ENCODE measurements around the gene SNX22.

The SNX22 gene

GRCh38 chr15:64157599-64158125 is 6.1 kb downstream of the SNX22 start:
- DNase-seq, result no peak

DNA sequence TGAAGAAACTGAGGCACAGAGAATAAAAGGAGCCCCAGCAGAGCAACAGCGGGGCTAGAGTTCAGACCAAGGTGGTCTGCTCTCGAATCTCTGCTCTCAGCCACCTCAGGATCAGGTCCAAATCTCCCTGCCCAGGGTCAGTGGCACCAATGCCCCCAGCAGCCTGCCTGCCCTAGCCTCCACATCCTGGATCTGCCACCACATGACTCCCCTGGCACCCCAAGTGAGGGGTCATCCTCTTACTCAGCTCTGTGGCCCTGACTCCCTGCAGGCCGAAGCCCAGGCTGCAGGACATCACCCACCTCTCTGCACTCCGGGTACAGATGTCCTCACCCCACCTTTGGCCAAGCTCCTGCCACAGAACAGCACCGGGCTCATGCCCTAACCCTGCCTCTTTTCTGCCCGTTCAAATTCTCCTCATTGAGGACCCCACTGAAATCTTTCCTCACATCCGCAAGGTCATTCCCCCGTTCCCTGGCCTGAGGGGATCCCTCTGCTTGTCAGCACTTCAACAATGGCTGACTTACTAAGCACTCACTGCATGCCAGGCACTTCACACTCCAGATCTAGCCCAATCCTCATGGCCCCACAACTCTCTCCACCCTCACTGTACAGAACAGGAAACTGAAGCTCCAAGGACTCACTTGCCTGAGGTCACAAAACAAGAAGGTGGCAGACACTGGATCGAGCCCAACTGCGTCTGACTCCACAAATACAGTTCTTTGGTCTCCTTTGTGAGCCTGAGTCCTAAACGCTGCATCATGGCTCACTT is 7.0 kb downstream of the SNX22 start:
- no peak for DNase-seq

- no peak for DNase-seq
These were observed 10.4 kb downstream of the SNX22 start for GRCh38 chr15:64161688-64162477.

DNA sequence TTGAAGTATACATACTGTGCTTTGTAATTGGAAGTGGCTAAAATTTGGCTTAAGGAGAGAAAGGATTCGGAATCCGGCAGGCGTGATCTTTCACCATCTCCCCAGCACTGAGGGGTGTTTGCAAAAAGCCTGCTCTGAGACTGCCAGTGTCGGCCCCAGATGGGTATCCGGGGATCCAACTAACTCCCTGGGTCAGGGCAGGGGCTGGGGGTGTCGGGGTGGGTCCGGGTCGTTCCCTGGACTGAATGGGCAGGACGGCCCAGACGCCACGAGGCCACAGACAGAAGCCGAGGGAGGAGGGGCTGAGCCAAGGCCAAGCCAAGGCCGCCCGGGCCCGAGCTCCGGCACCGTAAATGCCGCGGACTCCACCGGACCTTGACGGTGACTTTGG is 10.9 kb downstream of the SNX22 start:
- DNase-seq, result peak in 1 of 2 experiments; percentile 50

DNA sequence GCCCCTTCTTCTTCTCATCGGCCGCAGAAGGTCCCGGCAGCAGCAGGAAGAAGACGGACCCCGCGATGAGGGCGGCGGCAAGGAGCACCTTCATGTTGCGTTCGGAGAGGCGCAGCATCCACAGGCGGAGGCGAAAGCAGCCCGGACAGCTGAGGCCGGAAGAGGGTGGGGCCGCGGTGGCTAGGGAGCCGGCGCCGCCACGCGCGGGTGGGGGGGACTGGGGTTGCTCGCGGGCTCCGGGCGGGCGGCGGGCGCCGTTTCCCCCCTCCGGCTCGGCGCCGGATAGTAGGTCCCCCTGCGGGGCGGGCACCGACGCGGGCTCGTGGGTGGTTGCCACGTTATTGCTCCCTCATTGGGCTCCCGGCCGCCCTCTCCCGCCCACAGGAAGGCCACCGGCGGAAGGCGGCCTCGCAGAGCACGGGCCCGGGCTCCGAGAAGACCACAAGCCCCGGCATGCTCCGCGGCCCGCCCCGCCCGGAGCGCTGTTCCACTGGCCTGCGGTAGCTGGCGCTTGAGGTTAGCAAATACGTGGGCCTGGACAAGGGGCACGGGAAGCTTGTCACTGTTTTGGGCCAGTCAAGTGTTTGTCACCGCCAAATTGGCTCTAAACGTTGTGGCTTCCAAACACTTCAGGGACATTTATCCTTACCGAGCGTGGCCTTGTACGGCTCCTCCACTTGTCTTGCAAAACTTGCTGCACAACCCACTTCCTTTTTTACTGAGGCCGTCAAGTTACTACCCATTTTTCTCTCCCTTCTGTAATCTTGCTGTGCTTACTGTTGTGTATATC is 11.5 kb downstream of the SNX22 start, which contains the start of gene PPIB:
Gene PPIB (minus strand): TSS at position 154 of the 790 bp plus-strand sequence. CDS start 36 bp downstream, at position 118.
- peak; percentile 97 to 98 for DNase-seq

- no peak for DNase-seq
These were observed 12.3 kb downstream of the SNX22 start for GRCh38 chr15:64163659-64164362.

DNA sequence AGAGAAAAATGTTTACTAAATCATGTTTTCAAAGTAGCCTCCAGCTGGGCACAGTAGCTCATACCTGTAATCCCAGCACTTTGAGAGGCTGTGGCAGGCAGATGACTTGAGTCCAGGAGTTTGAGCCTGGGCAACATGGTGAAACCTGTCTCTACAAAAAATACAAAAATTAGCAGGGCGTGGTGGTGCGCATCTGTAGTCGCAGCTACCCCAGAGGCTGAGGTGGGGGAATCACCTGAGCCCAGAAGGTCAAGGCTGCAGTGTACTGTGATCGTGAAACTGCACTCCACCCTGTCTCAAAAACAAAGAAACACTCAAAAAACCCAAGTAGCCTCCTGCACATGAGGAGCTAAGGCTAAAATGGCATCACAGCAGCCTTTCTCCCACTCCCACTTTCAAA is 12.9 kb downstream of the SNX22 start:
- no peak for DNase-seq

DNA sequence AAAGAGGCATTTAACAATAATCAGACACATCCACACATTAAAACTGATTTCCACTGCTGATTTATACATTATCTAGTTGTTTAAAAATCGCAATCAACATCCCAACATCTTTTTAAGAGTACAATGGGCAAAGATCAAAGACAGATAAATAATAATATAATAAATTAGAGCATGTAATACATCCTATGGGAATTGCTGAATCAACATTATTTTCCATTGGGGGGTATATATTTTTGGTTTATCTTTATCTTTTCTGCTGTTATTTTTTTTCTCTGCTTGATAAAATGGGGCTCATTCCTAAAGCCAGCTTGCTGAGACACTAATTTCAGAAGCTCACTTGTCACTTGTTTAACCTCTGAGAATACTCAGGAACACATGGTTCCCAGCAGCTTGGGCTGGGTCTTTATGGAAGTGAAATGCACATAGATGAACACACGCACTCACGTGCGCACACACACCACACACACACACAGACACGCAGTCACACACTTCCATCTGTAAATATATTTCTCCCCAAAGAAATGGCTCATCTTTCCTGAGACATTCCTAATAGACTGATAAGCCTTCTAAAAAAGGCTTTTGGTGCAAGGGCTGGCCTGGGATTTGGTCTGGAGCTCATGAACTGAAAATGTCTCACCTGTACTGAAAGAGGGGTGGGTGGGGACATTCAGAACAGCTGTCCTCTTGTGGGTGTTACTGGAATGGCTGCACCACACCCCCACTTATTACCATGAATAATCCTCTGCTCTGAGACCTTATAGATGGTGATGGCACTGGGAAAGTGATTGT is 14.8 kb downstream of the SNX22 start:
- no peak for DNase-seq

- DNase-seq, result peak; percentile 36 to 62
These were observed 28.8 kb downstream of the SNX22 start for GRCh38 chr15:64180235-64180824.

DNA sequence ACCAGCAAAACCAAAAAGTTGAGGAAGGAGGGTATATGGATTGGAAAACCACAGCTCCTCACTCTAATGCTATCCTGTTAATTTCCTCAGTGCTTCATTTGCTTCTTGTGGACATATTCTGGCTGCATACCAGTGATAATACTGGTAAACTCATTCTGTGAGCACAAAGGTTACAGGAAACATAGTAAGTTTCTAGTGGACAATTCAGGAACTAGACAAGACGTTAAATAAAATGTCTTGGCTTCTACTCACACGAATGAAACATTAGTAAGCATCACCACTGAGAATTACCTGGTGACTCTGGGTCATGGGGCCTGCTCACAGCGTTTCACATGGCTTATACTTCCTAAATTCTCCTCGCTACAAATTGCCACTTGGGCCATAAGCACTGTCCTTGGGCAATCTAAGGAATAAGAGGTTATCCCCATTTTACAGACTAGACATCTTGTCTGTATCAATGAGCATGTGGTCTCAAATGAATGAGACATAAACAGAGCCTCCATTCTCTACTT is 31.4 kb downstream of the SNX22 start:
- DNase-seq, result no peak

DNA sequence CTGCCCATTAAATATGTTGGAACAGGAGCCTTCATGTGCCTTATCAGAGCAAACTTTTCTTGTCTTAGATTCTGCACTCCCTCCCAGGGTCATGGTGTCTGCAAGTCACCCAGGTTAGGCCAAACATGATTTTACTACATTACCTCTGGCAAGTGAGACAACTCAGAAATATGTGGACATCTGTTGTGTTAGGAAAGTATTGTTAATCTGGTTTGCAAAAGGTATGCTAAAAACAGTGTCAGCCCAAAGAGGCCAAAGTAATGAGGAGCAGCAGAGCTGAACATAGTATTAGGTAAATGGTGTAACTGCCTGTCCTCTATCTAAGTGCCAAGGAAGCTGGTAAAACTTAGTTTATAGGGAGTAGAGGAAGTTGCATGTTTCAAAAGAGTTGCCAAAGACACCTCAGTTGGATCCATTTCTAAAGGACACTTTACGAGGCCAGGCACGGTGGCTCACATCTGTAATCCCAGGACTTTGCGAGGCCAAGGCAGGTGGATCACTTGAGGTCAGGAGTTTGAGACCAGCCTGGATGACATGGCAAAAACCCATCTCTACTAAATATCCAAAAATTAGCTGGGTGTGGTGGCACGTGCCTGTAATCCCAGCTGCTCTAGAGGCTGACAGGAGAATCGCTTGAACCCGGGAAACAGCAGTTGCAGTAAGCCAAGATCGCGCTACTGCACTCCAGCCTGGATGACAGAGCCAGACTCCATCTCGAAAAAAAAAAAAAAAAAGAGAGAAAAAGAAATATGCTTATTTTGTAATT is 33.8 kb downstream of the SNX22 start:
- peak in 1 of 2 experiments; percentile 65 for DNase-seq

DNA sequence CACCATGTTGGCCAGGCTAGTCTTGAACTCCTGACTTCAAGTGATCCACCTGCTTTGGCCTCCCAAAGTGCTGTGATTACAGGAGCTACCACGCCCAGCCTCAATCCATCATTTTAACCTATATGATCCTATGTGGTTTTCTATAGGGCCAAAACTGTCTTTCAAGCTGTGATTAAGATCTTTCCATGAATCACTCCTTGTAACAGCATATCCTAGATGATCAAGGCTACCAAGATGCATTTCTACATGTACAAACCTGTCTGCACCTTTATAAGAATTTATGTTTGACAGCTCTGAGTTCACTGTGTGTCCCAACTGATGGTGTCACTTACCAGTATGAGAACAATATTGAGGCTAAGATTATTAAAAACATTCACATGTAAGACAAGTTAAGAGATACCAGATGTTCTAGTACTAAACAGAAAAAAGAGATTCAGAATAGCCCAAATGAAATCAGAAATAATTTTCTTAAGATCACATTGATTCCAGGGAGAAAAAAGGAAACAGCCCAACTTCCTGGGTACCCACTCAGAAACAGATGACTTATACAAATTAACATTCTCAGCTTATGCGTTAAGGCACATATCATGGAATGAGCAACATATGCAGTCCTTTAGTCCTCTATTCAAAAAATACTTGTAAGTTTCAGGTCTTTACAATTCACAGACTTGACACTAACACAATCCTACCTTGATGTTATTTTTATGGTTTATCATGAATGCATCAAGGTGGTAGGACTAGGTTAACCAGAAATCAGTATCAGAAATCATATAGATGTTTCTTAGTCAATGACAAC is 36.1 kb downstream of the SNX22 start:
- no peak for DNase-seq

DNA sequence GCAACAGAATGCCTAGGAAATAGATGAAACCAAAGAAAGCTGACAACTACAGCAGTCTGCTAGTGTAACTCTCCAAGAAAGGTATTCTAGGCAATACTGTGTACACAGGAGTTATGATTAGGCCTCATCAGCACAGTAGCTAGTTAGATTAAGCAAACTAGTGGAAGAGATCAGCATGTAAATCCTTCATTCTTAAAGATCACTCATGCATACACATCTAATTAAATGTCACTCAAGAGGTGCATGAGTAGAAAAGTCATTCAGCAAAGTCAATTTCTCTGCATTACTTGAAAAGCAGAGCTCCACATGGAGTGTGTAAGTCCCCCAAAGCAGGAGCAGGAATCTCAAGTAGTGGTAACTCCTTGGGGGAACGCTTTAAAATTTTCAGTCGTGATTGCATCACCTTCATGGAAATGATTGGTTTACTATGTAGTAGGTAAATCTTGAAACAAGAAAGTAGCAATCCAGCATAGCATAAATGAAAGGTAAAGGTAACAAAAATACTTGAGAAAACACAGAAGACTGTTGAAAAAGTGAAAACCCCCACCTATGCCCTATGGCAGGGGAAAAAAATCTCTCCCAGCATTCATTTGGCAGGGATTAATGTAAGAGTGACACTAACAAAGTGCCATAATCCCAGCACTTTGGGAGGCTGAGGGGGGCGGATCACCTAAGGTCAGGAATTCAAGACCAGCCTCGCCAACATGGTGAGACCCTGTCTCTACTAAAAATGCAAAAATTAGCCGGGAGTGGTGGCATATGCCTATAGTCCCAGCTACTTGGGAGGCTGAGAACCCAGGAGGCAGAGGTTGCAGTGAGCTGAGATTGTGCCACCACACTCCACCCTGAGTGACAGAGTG is 40.7 kb downstream of the SNX22 start:
- peak; percentile 76 to 94 for DNase-seq

DNA sequence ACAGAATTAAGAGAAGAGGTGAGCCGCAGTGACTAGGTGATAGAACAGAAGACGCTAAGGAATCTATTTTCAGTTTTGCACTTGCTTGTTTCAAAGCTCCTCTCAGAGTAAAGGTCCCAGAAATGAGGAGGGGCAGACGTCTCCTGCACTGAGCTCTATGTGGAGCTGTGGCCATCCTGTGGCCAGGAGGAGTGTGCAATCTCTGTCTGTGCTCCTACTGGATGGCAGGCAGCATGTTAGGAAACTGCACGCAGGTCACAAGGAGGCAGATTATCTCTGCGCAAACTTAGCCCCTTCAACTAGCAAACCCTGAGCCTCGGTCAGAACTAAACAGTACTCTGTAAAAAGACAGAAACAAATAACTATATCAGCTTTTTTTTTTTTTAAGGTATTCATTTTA is 42.4 kb downstream of the SNX22 start:
- DNase-seq, result peak in 1 of 2 experiments; percentile 20

- no peak for DNase-seq
These were observed 45.9 kb downstream of the SNX22 start for GRCh38 chr15:64197425-64197824.

DNA sequence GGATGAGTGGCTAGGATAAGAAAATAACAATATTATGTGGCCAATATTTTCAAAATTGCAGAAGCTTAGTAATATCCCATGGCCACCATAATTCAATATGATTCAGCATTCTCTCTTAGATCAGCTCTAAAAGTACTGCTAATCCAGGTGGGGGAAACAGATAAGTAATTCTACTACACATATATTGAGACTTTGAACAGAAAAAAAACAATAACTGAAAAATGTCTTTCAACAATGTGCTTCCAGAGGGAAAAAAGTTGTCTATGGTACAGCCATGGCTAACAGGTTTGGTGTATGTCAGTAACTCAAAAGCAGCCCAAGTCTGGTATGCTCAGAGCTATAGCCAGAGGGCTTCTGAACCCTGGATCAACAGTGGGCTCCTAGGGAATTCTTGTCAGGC is 53.7 kb downstream of the SNX22 start:
- DNase-seq, result no peak

Data from NCI-H524 (cell line).